C4-2B (cell line): ENCODE measurements around the gene COQ10B.
A peak's percentile ranks its signal among the peaks of the same experiment; 100 is the strongest.

Experiments used
- H3K27ac ChIP-seq: fragments of 450-650 bp; 2 replicates; pipeline ENCODE4 v1.5.1; 2017
- ZFX ChIP-seq: fragments of 450-650 bp; IDR thresholded peaks from 2 replicates; pipeline ENCODE4 v1.6.1; 2017
- TF ChIP-seq, protein P1 (sequence below): fragments of 450-650 bp; conservative IDR thresholded peaks from 2 replicates; pipeline ENCODE4 v1.5.1; 2017; ENCODE audit warnings: mild to moderate bottlenecking

Gene COQ10B

DNA sequence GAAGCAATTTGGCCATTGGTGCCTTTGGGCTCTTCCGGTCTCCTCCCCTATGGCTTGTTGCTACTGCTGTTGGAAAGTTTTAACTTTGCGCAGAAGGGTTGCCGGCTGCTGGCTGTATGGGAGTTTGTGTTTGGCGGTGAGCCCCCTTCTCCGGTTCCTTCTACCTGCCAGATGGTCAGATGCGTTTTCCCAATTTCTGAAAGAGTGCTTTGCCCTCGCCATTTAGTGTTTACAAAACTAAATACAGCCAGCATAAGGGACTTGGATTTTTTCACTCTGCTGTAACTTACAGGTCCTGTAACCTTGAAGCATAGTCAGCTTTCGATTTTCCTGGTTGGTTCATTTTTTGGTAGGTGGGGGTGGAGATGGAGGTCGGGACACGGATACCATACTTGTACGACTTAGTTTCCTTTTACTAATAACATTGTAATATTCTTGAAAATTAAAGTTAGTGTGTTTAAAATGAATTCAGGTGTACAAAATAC lies 604 bp downstream of the COQ10B start:
- TF ChIP-seq, protein P1, sequence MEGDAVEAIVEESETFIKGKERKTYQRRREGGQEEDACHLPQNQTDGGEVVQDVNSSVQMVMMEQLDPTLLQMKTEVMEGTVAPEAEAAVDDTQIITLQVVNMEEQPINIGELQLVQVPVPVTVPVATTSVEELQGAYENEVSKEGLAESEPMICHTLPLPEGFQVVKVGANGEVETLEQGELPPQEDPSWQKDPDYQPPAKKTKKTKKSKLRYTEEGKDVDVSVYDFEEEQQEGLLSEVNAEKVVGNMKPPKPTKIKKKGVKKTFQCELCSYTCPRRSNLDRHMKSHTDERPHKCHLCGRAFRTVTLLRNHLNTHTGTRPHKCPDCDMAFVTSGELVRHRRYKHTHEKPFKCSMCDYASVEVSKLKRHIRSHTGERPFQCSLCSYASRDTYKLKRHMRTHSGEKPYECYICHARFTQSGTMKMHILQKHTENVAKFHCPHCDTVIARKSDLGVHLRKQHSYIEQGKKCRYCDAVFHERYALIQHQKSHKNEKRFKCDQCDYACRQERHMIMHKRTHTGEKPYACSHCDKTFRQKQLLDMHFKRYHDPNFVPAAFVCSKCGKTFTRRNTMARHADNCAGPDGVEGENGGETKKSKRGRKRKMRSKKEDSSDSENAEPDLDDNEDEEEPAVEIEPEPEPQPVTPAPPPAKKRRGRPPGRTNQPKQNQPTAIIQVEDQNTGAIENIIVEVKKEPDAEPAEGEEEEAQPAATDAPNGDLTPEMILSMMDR: no peak
- TF ChIP-seq ZFX: no peak
- H3K27ac ChIP-seq: peak overlapping the region; percentile 93

DNA sequence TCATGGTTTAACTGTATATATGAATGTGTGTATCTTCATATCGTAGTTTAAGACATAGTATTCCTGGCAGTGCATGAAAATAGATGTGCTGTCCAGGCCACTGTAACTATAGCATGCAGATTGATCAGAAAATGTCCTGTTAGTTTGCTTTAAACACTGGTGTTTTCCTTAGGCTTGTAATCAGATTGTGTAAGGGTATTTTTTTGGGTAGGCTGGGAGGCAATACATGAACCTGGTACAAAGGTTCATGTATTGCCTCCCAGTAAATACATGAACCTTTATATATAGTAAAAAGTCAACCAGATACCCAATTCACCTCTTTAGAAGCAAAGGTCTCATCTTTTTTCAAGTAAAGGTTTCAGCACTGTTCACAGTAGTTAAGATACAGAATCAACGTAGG lies 1.6 kb downstream of the COQ10B start:
- TF ChIP-seq, protein P1: no peak
- TF ChIP-seq ZFX: no peak
- no peak overlapping the region for H3K27ac ChIP-seq

DNA sequence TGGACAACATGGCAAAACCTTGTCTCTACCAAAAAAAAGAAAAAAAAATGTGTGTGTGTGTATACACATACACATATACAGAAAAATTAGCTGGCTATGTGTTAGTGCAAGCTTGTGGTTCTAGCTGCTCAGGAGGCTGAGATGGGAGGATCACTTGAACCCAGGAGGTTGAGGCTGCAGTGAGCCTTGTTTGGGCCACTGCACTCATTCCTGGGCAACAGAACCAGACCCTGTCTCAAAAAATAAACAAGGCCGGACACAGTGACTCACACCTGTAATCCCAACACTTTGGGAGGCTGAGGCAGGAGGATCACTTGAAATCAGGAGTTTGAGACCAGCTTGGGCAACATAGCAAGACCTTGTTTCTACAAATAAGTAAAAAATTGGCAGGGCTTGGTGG lies 2.1 kb downstream of the COQ10B start:
- no peak overlapping the region for H3K27ac ChIP-seq
- TF ChIP-seq ZFX: no peak
- TF ChIP-seq, protein P1: no peak

DNA sequence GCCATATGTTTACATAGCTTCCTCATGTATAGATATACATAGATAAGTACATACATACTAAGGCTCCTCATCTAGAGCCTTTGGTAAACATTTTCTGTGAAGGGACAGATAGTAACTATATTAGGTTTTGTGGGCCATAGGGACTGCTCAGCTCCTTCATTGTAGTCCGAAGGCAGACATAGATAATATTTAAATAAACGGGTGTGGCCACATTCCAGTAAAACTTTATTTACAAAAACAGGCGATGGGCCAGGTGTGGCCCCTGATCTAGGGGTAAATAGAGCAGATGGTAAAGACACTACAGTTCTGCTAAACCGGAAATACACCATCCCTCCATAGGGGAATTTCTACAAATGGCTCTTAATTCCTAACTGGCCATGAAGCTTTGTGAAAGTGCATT lies 7.3 kb downstream of the COQ10B start:
- no peak overlapping the region for H3K27ac ChIP-seq
- no peak for TF ChIP-seq ZFX
- TF ChIP-seq, protein P1: no peak

DNA sequence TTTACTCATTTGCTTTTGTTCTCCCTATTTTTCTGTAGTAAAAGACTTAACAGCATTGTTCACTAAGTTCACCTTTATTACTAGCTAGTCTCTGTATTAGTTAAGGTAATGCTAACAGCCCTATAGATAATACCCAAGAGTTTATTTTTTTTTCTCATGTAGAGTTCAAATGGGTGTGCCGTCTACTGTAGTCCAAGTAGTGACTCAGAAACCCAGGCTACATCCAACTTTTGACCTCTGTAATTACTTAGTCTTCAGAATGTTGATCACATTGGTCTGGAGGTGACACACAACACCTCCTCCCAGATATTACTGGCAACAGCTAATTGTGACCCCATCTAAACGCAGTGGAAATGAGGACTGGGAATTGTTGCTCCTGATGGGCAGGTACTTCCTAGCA lies 7.7 kb downstream of the COQ10B start:
- H3K27ac ChIP-seq: no peak overlapping the region

DNA sequence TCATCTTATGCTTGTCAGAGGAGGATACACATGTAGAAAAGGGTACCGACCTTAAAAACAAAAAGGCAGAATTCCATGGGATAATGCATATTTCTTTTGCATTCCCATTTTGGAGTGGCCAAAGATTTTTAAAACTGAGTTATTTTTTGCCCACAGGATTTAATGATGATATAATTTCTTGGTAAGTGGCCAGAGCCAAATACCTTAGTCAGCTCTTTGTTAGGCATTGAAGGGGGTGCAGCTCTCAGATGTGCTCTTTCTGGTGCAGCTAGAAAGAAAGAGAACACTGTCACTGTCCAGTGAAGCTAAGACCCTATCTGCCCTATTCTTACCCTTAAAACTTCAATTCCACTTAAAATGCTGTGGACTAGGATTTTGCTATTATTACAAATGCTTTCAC lies 10.8 kb downstream of the COQ10B start:
- H3K27ac ChIP-seq: no peak overlapping the region
- TF ChIP-seq, protein P1: no peak
- TF ChIP-seq ZFX: no peak

More for the DNA sequence above, 7.7 kb downstream of the COQ10B start:
- TF ChIP-seq, protein P1: no peak
- no peak for TF ChIP-seq ZFX

DNA sequence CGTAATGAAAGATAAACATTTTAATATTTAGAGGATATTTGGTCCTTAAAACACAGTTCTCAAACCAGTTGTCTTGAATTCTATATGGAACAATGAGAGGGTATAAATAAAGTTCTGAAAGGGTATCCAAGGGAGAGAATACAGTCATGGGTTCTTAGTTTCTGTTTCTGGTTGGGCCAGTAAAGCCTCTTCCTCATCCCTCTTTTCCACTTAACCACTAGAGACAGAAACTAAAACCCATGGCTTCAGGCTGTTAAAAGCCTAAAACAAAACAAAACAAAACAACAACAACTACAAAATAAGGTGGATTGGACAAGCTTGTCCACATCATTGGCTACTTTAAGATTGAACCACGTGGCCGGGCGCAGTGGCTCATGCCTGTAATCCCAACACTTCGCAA lies 18.8 kb downstream of the COQ10B start:
- no peak overlapping the region for H3K27ac ChIP-seq
- TF ChIP-seq ZFX: no peak
- TF ChIP-seq, protein P1: no peak
